ENCODE measurements around the gene CLBA1.

Gene CLBA1

GRCh38 chr14:105007593-105008264 is 22.1 kb downstream of the CLBA1 start:
- DNase-seq (ENCODE audit: insufficient read length): no peak
- FAIRE-seq: no peak
- TF ChIP-seq POLR2A (IDR thresholded peaks at IDR 0.05; ENCODE audit: low read depth, low read length) (no peak), POLR2AphosphoS5 (IDR thresholded peaks at IDR 0.05; ENCODE audit: low read depth, low read length) (peak; percentile 89)

GRCh38 chr14:105010106-105010505 is 24.5 kb downstream of the CLBA1 start:
- TF ChIP-seq TAF1 (IDR thresholded peaks at IDR 0.05; ENCODE audit: borderline replicate concordance, low read depth, low read length) (no peak), POLR2A (IDR thresholded peaks at IDR 0.05; ENCODE audit: low read depth, low read length) (no peak), POLR2AphosphoS5 (IDR thresholded peaks at IDR 0.05; ENCODE audit: low read depth, low read length) (no peak)
- no peak for DNase-seq (ENCODE audit: insufficient read length)
- FAIRE-seq: no peak

GRCh38 chr14:105010891-105011291 is 25.3 kb downstream of the CLBA1 start:
- no peak for DNase-seq (ENCODE audit: insufficient read length)
- no peak for TF ChIP-seq TAF1 (IDR thresholded peaks at IDR 0.05; ENCODE audit: borderline replicate concordance, low read depth, low read length)
- TF ChIP-seq POLR2A (IDR thresholded peaks at IDR 0.05; ENCODE audit: low read depth, low read length): no peak
- no peak for FAIRE-seq

DNA sequence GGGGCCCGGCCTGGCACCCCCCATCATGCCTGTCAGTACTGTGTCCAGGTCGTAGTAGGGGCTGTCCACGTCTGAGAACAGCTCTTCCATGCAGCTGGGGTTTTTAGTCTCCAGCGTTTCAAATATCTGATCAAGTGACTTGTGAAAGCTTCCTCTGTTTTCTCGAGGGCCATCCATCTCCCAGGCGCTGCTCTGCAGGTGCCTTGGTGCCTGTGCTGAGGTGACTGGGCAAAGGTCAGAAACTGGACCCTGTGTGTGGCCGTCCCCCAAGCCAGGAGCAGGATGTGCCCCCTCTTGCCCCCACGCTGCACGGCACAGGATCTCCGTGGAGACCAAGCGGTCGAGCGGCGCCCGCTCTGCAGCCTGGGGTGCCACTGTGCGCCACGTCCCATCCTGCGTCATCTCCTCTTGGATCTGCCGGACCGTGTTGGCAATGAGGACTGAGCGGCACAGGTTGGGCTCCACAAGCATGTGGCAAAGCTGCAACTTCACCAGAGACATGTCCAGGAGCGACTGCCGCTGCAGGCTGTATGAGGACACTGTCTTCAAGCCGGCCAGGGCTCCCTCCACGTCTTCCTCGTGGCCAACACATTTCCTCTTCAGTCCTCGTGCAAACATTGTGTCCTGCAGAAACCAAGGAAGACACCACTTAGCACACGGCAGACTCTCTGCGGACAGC is 25.9 kb downstream of the CLBA1 start:
- FAIRE-seq (no peak), DNase-seq (ENCODE audit: insufficient read length) (no peak)
- TF ChIP-seq POLR2A (IDR thresholded peaks at IDR 0.05; ENCODE audit: low read depth, low read length) (no peak), POLR2AphosphoS5 (IDR thresholded peaks at IDR 0.05; ENCODE audit: low read depth, low read length) (no peak), TAF1 (IDR thresholded peaks at IDR 0.05; ENCODE audit: borderline replicate concordance, low read depth, low read length) (no peak)

GRCh38 chr14:105012171-105012985 is 26.8 kb downstream of the CLBA1 start:
- FAIRE-seq (no peak), DNase-seq (ENCODE audit: insufficient read length) (no peak)
- TF ChIP-seq TAF1 (IDR thresholded peaks at IDR 0.05; ENCODE audit: borderline replicate concordance, low read depth, low read length) (no peak), POLR2A (IDR thresholded peaks at IDR 0.05; ENCODE audit: low read depth, low read length) (no peak), POLR2AphosphoS5 (IDR thresholded peaks at IDR 0.05; ENCODE audit: low read depth, low read length) (no peak)

- no peak for FAIRE-seq
- TF ChIP-seq POLR2AphosphoS5 (IDR thresholded peaks at IDR 0.05; ENCODE audit: low read depth, low read length) (no peak), POLR2A (IDR thresholded peaks at IDR 0.05; ENCODE audit: low read depth, low read length) (no peak), TAF1 (IDR thresholded peaks at IDR 0.05; ENCODE audit: borderline replicate concordance, low read depth, low read length) (no peak)
Measured at GRCh38 chr14:105013150-105013785, 27.7 kb downstream of the CLBA1 start.

GRCh38 chr14:105014032-105014431 is 28.4 kb downstream of the CLBA1 start:
- TF ChIP-seq TAF1 (IDR thresholded peaks at IDR 0.05; ENCODE audit: borderline replicate concordance, low read depth, low read length): no peak
- TF ChIP-seq POLR2AphosphoS5 (IDR thresholded peaks at IDR 0.05; ENCODE audit: low read depth, low read length): no peak
- TF ChIP-seq POLR2A (IDR thresholded peaks at IDR 0.05; ENCODE audit: low read depth, low read length): no peak
- FAIRE-seq (no peak), DNase-seq (ENCODE audit: insufficient read length) (no peak)

More at GRCh38 chr14:105013150-105013785, 27.7 kb downstream of the CLBA1 start:
- DNase-seq (ENCODE audit: insufficient read length): no peak

GRCh38 chr14:105014631-105015030 is 29.0 kb downstream of the CLBA1 start:
- no peak for FAIRE-seq
- DNase-seq (ENCODE audit: insufficient read length): no peak
- TF ChIP-seq POLR2AphosphoS5 (IDR thresholded peaks at IDR 0.05; ENCODE audit: low read depth, low read length): no peak
- TF ChIP-seq POLR2A (IDR thresholded peaks at IDR 0.05; ENCODE audit: low read depth, low read length): no peak
- no peak for TF ChIP-seq TAF1 (IDR thresholded peaks at IDR 0.05; ENCODE audit: borderline replicate concordance, low read depth, low read length)

DNA sequence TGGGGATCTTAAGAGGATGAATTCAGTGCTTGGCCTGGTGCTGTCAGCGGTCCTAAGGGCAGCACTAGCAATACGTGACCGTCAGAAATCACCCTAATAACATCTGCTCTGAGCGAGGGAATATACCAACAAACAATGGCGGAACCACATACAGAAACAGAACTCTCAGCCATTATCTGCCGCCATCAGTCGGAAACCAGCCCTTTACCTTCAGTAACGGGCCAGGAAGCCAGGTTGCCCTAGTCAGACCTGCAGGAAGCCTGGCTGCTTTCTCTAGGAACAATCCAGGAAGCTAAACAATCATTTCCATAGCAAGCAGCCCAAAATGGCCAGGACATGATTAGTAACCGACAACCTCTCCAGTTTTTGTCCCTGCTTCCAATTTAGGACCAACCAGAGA is 29.7 kb downstream of the CLBA1 start:
- FAIRE-seq (peak; percentile 14), DNase-seq (ENCODE audit: insufficient read length) (no peak)
- TF ChIP-seq POLR2AphosphoS5 (IDR thresholded peaks at IDR 0.05; ENCODE audit: low read depth, low read length): no peak
- no peak for TF ChIP-seq POLR2A (IDR thresholded peaks at IDR 0.05; ENCODE audit: low read depth, low read length)
- no peak for TF ChIP-seq TAF1 (IDR thresholded peaks at IDR 0.05; ENCODE audit: borderline replicate concordance, low read depth, low read length)

- DNase-seq (ENCODE audit: insufficient read length): no peak
- TF ChIP-seq POLR2AphosphoS5 (IDR thresholded peaks at IDR 0.05; ENCODE audit: low read depth, low read length): no peak
- no peak for TF ChIP-seq TAF1 (IDR thresholded peaks at IDR 0.05; ENCODE audit: borderline replicate concordance, low read depth, low read length)
- TF ChIP-seq POLR2A (IDR thresholded peaks at IDR 0.05; ENCODE audit: low read depth, low read length): no peak
- no peak for FAIRE-seq
Measured at GRCh38 chr14:105015905-105016304, 30.3 kb downstream of the CLBA1 start.

GRCh38 chr14:105018414-105018813 is 32.8 kb downstream of the CLBA1 start:
- no peak for FAIRE-seq
- no peak for DNase-seq (ENCODE audit: insufficient read length)
- TF ChIP-seq TAF1 (IDR thresholded peaks at IDR 0.05; ENCODE audit: borderline replicate concordance, low read depth, low read length): no peak
- 0 out of 2 replicates have a peak, but pooled peaks have one; percentile 6 for TF ChIP-seq POLR2A (IDR thresholded peaks at IDR 0.05; ENCODE audit: low read depth, low read length)
